Renal cortex interstitium (tissue), 11 donors: ENCODE data around the gene TAS1R1. TPM values are rescaled to one million over a fixed set of nuclear protein-coding genes. Genes with fewer than 3 reads are reported as not detected.
"Not testable (repeated sequence)": the region's sequence is repeated elsewhere in the genome, so short reads cannot be mapped to it uniquely, and the experiment has no call there.

Experiments used
- DNase-seq, 11 donors: peaks; one replicate each; pipeline ENCODE4 v3.0.0-alpha.2; 2013; ENCODE audit warnings: low read depth in 9 of 11, low spot score in 4 of 11; ENCODE audit errors: extremely low read depth in 1 of 11
- polyA plus RNA-seq, 3 donors: library from polyadenylated mRNA; unstranded; fragments of 120-200 nt; gene quantifications; one replicate each; pipeline ENCODE4 v1.2.1, GENCODE V29; 2013; ENCODE audit not compliant: insufficient read length in 3 of 3

TAS1R1 gene
- polyA plus RNA-seq, 3 donors = 0.06 to 0.29 TPM; not detected in 1

GRCh38 chr1:6599991-6600390, 44.9 kb downstream of the TAS1R1 start:
- not testable (repeated sequence) for DNase-seq

- no peak for DNase-seq
Observed at GRCh38 chr1:6600410-6601048, 45.4 kb downstream of the TAS1R1 start.

GRCh38 chr1:6601049-6601922, 46.2 kb downstream of the TAS1R1 start:
- DNase-seq = peak in 1 of 11 donors; percentile 50

GRCh38 chr1:6601923-6602668, 47.0 kb downstream of the TAS1R1 start:
- peak in 1 of 11 donors; percentile 48 for DNase-seq

- DNase-seq = peak in 6 of 11 donors; percentile 55 to 82 (median 78)
Observed at GRCh38 chr1:6602669-6603237, 47.6 kb downstream of the TAS1R1 start, which contains the start of gene KLHL21. Gene KLHL21, minus strand, starts transcription at chr1:6602869. Its CDS starts 52 bp downstream, at chr1:6602817.

- peak in 4 of 11 donors; percentile 49 to 64 (median 52) for DNase-seq
Observed at GRCh38 chr1:6603238-6603914, 48.3 kb downstream of the TAS1R1 start.

- peak in 3 of 11 donors; percentile 54 to 75 (median 64) for DNase-seq
Observed at GRCh38 chr1:6603915-6604558, 48.9 kb downstream of the TAS1R1 start.

- peak in 2 of 11 donors; percentile 9 to 53 for DNase-seq
Observed at GRCh38 chr1:6612641-6613360, 57.7 kb downstream of the TAS1R1 start.

- peak; percentile 92 to 99 (median 97) for DNase-seq
Observed at GRCh38 chr1:6613361-6614018, 58.4 kb downstream of the TAS1R1 start, which contains the start of gene PHF13. Gene PHF13, plus strand, starts transcription at chr1:6613731. Its CDS starts 336 bp downstream, at chr1:6614067.

- DNase-seq = peak in 4 of 11 donors; percentile 41 to 59 (median 52)
Observed at GRCh38 chr1:6614019-6614928, 59.2 kb downstream of the TAS1R1 start.

- DNase-seq = no peak
Observed at GRCh38 chr1:6614929-6615785, 60.0 kb downstream of the TAS1R1 start.

- no peak for DNase-seq
Observed at GRCh38 chr1:6619045-6619444, 63.9 kb downstream of the TAS1R1 start.

GRCh38 chr1:6621429-6622391, 66.6 kb downstream of the TAS1R1 start:
- DNase-seq = no peak
